ENCODE results near the gene USO1. TPM values are rescaled to one million over a fixed set of nuclear protein-coding genes. Genes with fewer than 3 reads are reported as not detected.
"Not testable (repeated sequence)": the region's sequence is repeated elsewhere in the genome, so short reads cannot be mapped to it uniquely, and the experiment has no call there.

USO1 gene
- total RNA-seq, 4 donors from 2014 or later: 52.9 to 59.1 (median 57.6) TPM

DNA sequence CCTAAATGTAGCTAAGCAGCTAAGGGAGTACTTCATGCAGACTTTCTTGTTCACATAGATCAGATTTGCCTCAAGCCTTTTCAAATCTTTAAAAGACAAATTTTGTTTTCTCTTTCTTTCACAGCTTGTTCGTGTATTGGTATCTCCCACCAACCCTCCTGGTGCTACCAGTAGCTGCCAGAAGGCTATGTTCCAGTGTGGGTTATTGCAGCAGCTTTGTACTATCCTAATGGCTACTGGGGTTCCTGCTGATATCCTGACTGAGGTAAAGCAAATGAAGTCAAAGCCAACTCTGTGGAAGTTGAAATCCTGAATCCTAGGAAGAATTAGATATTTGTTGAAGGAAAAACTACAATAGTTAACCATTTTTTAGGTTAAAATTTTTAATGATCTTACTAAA is 62.6 kb downstream of the USO1 start:
- intact Hi-C loops (cut with DNase I; ENCODE audit: low total_unique reads): no loop called here
- no peak overlapping the region for H3K4me3 ChIP-seq (ENCODE audit: low read depth, poor library complexity, severe bottlenecking)
- no peak for DNase-seq (ENCODE audit: low spot score in 2 of 2)
- WGBS, 2 donors: 67 to 81% methylated on average over 1 of the region's 1 CpG
- no peak for TF ChIP-seq POLR2A (IDR thresholded peaks at IDR 0.05)
- TF ChIP-seq, protein P1, sequence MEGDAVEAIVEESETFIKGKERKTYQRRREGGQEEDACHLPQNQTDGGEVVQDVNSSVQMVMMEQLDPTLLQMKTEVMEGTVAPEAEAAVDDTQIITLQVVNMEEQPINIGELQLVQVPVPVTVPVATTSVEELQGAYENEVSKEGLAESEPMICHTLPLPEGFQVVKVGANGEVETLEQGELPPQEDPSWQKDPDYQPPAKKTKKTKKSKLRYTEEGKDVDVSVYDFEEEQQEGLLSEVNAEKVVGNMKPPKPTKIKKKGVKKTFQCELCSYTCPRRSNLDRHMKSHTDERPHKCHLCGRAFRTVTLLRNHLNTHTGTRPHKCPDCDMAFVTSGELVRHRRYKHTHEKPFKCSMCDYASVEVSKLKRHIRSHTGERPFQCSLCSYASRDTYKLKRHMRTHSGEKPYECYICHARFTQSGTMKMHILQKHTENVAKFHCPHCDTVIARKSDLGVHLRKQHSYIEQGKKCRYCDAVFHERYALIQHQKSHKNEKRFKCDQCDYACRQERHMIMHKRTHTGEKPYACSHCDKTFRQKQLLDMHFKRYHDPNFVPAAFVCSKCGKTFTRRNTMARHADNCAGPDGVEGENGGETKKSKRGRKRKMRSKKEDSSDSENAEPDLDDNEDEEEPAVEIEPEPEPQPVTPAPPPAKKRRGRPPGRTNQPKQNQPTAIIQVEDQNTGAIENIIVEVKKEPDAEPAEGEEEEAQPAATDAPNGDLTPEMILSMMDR (IDR thresholded peaks at IDR 0.05): no peak

DNA sequence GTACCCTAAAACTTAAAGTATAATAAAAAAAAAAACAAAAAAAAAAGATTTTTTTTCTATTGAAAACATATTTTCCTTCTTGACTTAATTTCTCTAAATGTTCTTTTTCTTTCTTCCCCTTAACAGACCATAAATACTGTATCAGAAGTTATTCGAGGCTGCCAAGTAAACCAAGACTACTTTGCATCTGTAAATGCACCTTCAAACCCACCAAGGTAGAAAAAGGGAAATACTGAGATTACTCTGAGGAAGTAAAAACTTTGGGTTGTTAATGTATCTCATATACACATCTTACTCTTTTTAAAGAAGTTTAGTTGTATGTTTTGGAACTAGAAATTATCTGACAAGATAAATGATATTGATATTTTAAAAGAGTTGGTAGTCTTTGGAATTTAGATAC is 65.6 kb downstream of the USO1 start:
- TF ChIP-seq POLR2A (IDR thresholded peaks at IDR 0.05): no peak
- TF ChIP-seq, protein P1 (IDR thresholded peaks at IDR 0.05): no peak
- intact Hi-C loops (cut with DNase I; ENCODE audit: low total_unique reads): no loop called here
- DNase-seq (ENCODE audit: low spot score in 2 of 2): no peak
- 80 to 87% methylated on average over 1 of the region's 1 CpG for WGBS, 2 donors
- H3K4me3 ChIP-seq (ENCODE audit: low read depth, poor library complexity, severe bottlenecking): no peak overlapping the region

- H3K4me3 ChIP-seq (ENCODE audit: low read depth, poor library complexity, severe bottlenecking): no peak overlapping the region
- intact Hi-C loops (cut with DNase I; ENCODE audit: low total_unique reads): no loop called here
- WGBS, 2 donors: 89 to 92% methylated on average over 1 of the region's 1 CpG
- no peak for DNase-seq (ENCODE audit: low spot score in 2 of 2)
- TF ChIP-seq POLR2A (IDR thresholded peaks at IDR 0.05): no peak
- TF ChIP-seq, protein P1 (IDR thresholded peaks at IDR 0.05): no peak
These were observed 76.6 kb downstream of the USO1 start for GRCh38 chr4:75800972-75801371.

- DNase-seq (ENCODE audit: low spot score in 2 of 2); intact Hi-C loops (cut with DNase I; ENCODE audit: low total_unique reads); H3K4me3 ChIP-seq (ENCODE audit: low read depth, poor library complexity, severe bottlenecking): not testable (repeated sequence)
- WGBS, 2 donors: 84 to 85% methylated on average over 8 of the region's 8 CpGs
These were observed 81.7 kb downstream of the USO1 start for GRCh38 chr4:75806035-75806434.

- H3K4me3 ChIP-seq (ENCODE audit: low read depth, poor library complexity, severe bottlenecking): no peak overlapping the region
- TF ChIP-seq POLR2A (IDR thresholded peaks at IDR 0.05): no peak
- TF ChIP-seq, protein P1 (IDR thresholded peaks at IDR 0.05): no peak
- 92 to 94% methylated on average over 2 of the region's 2 CpGs for WGBS, 2 donors
- intact Hi-C loops (cut with DNase I; ENCODE audit: low total_unique reads): no loop called here
- DNase-seq (ENCODE audit: low spot score in 2 of 2): no peak
These were observed 93.5 kb downstream of the USO1 start for GRCh38 chr4:75817901-75818300.

- intact Hi-C loops (cut with DNase I; ENCODE audit: low total_unique reads): no loop called here
- H3K4me3 ChIP-seq (ENCODE audit: low read depth, poor library complexity, severe bottlenecking): no peak overlapping the region
- WGBS, 2 donors: 79 to 95% methylated on average over 4 of the region's 4 CpGs
- DNase-seq (ENCODE audit: low spot score in 2 of 2): no peak
- no peak for TF ChIP-seq POLR2A (IDR thresholded peaks at IDR 0.05)
- TF ChIP-seq, protein P1 (IDR thresholded peaks at IDR 0.05): no peak
These were observed 94.7 kb downstream of the USO1 start for GRCh38 chr4:75819121-75819520.
